ENCODE data around the gene PTPRC.
A peak's percentile ranks its signal among the peaks of the same experiment; 100 is the strongest.

PTPRC gene

DNA sequence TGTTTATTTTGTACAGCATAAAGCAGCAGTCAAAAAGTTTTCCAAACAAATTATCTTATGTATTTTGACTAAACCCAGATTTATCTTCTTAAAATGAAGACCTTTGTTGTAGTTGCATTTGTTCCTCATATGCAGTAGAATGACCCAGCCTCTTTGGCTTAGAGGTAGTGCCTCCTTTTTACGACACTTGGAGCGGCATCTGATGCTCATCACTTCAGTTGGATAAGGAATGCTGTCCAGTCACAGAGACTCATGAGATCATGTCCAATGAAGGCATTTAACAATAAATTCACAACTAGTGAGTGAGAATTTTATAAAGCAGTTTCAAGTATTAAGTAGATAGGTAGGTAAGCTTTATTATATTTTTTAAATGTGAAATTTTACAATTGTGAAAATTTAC, 35.2 kb downstream of the PTPRC start:
- DNase-seq (ENCODE audit: low spot score): no peak

DNA sequence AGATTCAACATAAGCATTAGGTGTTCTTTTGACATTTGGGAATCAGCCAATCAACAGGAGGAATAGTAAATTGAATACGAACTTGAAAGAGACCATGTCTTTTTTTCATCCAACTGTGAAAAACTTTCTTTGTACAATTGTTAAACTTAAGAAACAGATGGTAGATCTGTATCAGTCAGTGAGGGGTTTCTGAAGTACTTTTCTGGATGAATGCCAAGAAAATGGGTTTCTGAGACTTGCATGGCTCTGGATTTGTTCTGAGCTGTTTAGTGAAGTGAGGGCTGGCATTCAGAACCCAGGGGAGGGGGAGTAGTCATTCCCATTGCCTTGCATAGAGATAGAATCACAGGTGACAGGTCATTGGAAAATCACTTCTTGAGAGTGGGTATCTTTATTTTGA, 37.4 kb downstream of the PTPRC start:
- DNase-seq (ENCODE audit: low spot score): no peak

- no peak for DNase-seq (ENCODE audit: low spot score)
These were observed 38.2 kb downstream of the PTPRC start for GRCh38 chr1:198677027-198677426.

DNA sequence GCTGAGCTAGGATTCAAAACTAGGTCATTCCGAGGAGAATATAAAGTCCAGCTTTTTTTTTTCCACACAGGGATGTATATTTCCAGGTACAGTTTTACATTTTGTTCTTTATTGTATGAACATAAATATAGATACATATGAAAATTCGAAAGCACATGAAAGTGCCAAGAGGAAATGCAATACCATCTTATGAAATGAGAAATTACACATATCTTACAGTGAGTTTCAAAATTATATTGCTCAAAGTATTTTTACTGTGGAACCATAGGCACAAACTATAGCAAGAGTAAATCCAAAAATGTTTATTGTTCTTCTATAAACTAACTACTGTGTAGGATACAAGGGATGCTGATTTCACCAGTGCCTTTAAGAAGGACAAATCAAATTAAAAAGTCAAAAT, 39.0 kb downstream of the PTPRC start:
- no peak for DNase-seq (ENCODE audit: low spot score)

DNA sequence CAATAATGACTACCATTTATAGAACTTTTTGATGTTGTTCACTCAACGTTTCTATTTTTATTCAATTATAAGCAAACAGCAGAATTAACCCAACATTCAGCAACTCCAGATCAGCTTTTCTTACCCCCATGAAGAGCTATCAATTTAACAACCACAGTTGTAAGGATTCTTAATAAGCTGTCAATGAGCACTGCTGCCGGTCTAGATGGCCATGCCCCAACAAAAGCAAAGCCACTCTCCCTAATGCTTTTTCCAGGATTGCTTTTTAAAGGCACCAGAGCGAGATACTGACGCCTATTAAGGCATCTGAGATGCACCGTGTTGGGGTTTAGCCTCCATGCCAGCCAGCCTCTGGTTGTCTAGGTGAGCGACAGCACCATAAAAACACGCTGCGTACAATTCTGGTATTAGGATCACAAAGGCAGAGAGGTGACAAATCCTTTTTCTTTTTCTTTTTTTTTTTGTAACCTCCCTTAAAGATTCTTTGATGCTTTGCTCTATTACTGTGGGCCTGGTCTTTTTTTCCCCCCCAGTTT, 39.5 kb downstream of the PTPRC start:
- DNase-seq (ENCODE audit: low spot score): no peak

DNA sequence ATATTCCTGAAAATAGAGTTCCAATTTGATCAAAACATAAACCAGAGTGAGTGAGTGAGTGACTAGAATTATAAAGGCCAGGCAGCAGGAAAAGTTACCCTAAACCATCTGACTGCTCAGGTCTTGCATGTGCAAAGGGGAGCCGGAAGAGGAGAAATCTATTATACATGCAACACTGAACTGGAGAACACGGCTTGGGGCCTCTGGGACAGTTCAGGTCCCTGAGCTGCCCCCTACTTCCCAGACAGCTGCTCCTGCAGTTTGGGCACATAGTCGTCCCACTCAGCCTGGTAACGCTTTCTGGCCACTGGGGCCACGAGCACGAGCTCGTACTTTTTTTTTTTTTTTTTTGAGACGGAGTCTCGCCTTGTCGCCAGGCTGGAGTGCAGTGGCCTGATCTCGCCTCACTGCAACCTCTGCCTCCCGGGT, 40.1 kb downstream of the PTPRC start:
- no peak for DNase-seq (ENCODE audit: low spot score)

- no peak for DNase-seq (ENCODE audit: low spot score)
These were observed 40.8 kb downstream of the PTPRC start for GRCh38 chr1:198679535-198680173.

GRCh38 chr1:198680174-198680875, 41.5 kb downstream of the PTPRC start:
- DNase-seq (ENCODE audit: low spot score): no peak

- DNase-seq (ENCODE audit: low spot score): no peak
These were observed 42.4 kb downstream of the PTPRC start for GRCh38 chr1:198681252-198681651.

DNA sequence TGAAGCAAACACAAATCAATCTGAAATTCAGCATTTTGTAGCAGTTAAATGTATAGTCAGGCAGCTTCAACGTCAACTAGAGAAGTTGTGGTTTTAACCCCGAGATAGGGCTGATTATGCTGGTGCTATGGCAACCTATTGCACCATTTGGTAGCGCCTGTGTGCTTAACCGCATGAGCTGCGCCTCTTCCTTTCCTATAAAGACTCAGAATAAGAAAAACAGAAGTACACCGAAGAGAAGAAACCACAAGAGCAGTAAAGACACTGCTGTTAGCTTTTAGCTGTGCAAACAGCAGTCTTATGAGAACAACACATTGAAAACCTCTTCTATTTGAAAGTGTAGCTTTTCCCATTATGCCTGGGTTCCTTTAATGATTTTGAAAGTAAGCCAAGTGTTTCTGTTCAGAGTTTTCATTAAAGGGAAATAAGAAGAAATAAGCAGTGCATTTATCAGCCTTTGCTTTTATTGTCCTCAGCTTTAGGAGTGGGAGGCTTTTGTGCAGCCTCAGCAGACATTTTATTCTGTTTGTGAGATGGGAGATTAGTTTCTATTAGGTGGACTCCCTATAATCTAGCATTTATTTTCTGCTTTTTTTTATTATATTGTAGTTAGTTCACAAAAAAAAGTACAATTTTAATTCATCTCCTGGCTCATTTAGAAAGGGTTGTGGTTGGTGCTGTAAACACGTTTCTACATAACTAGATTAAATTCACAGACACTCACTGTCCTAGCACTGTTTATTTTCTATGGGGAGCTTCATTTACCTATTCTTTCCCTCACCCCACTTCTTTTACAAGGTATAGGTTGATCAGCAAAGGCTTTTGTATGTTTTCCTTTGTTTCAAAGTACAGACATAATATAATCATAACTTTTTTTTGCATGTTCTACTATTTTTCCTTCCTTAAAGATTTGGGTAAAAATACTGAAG, 43.3 kb downstream of the PTPRC start:
- DNase-seq (ENCODE audit: low spot score): no peak

- no peak for DNase-seq (ENCODE audit: low spot score)
These were observed 44.0 kb downstream of the PTPRC start for GRCh38 chr1:198682850-198683249.

- DNase-seq (ENCODE audit: low spot score): no peak
These were observed 44.6 kb downstream of the PTPRC start for GRCh38 chr1:198683449-198683848.

- peak; percentile 14 for DNase-seq (ENCODE audit: low spot score)
These were observed 47.4 kb downstream of the PTPRC start for GRCh38 chr1:198686069-198686728.

DNA sequence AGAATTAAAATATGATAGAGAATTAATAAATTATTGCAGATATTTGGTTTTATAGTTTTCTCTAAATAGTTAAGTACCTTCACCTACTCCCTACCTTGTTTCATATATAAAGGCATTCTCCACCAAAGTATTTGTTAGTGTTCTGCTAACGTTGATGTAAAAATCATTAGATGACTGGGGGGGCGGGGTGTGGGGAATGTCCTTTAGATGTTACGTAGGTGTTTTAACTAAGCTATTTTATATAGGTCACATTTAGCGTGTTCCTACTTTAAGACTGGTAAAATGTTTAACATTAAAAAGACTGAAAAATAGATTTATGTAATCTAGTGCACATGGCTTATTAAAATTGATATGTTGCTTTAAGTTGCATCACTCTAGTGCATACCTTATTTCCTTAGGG, 48.6 kb downstream of the PTPRC start:
- DNase-seq (ENCODE audit: low spot score): no peak

DNA sequence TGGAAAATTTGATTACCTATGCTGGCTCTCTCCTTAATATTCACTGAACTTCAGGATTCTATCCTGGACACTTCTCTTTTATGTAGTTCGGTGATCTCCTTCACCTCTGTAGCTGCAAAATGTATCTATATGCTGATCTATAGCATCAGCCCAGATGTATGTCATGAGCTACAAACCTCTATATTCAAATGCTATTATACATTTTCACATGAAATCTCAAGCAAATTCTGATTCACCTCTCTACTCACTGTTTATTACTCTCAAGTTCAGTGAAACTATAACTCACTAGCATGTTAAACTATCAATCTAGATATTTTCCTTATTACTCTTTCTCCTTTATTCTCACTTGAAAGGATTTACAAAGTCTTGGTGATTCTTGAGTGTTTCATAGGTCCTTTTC, 52.2 kb downstream of the PTPRC start:
- no peak for DNase-seq (ENCODE audit: low spot score)

- no peak for DNase-seq (ENCODE audit: low spot score)
These were observed 54.5 kb downstream of the PTPRC start for GRCh38 chr1:198693321-198693720.

- no peak for DNase-seq (ENCODE audit: low spot score)
These were observed 55.7 kb downstream of the PTPRC start for GRCh38 chr1:198694542-198694941.

DNA sequence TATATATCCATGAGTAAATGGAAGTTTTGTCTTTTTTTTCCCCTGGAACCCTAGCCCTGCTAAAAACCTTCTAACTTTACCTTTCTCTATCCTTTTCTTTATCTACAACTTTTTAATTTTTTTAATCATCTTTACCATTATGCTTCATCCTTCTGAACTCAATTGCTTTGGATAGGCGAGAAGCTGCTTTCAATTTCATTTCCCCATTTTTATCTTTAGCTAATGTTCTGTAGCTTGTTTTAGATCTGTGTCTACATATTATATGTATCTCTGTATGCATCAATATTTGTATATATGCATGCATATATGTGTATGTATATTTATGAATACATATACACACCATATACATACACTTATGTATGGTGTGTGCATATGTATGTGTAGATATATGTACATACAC, 57.4 kb downstream of the PTPRC start:
- DNase-seq (ENCODE audit: low spot score): no peak

GRCh38 chr1:198699167-198700015, 60.6 kb downstream of the PTPRC start:
- no peak for DNase-seq (ENCODE audit: low spot score)

- no peak for DNase-seq (ENCODE audit: low spot score)
These were observed 61.2 kb downstream of the PTPRC start for GRCh38 chr1:198700016-198700392.

DNA sequence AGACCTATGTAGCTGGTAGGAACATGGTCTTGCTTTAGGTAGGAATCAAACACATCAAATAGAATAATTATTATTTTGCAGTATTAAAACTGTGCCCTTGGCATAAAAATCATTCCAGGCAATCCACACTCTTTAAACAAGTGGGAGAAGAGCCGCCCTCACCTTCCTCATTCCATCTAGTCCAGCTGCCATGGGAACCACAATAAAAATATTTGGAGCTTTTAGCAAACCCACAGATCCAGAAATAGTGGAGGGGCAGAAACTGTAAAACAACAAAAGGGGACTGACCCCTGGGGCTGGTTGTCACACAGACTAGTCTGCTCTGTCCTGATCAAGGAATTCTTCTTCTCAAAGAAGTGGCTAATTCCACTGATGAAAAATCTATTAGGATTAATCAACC, 61.6 kb downstream of the PTPRC start:
- no peak for DNase-seq (ENCODE audit: low spot score)
